Frontal cortex (tissue), 4 donors: ENCODE data around the gene MKRN2. TPM values are rescaled to one million over a fixed set of nuclear protein-coding genes. Genes with fewer than 3 reads are reported as not detected.

Experiments used
- DNase-seq, 2 donors: peaks; one replicate each; pipeline ENCODE4 v3.0.0; 2012; ENCODE audit warnings: low spot score in 2 of 2
- FAIRE-seq: peaks from 2 replicates; lab custom pipeline; 2012; peaks lifted over from hg19 to GRCh38; lab: Jason Lieb, UNC
- total RNA-seq: library from RNA; depleted of rRNA; stranded (reverse); fragments of >200 nt; gene quantifications from one replicate; pipeline ENCODE4 v1.2.3, GENCODE V29; 2014
- donor health status: control.
- donor health status: control.
- donor health status: control.

MKRN2 gene
- total RNA-seq, 1 donor from 2014 or later = 35.5 TPM

DNA sequence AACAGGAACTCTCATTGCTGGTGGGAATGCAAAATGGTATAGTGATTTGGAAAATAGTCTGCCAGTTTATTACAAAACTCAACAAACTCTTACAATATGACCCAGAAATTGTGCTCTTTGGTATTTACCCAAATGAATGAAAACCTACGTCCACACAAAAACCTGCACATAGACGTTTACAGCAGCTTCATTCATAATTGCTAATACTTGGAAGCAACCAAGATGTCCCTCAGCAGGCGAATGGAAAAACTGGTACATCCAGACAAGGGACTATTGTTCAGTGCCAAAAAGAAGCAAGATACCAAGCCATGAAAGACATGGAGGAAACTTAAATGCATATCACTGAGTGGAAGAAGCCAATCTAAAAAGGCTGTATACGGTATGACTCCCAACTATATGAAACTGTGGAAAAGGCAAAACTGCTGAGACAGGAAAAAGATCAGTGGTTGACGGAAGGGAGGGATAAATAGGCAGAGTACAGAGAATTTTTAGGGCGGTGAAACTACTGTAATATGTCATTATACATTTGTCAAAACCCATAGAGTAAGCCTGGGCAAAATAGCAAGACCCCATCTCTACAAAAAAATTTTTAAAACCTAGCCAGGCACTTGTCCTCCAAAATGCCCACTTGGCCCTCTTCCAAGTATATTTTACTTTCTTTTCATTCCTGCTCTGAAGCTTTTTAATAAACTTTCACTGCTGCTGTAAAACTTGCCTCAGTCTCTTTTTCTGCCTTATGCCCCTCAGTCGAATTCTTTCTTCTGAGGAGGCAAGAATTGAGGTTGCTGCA is 6.7 kb upstream of the MKRN2 start:
- FAIRE-seq (no peak), DNase-seq (no peak)

DNA sequence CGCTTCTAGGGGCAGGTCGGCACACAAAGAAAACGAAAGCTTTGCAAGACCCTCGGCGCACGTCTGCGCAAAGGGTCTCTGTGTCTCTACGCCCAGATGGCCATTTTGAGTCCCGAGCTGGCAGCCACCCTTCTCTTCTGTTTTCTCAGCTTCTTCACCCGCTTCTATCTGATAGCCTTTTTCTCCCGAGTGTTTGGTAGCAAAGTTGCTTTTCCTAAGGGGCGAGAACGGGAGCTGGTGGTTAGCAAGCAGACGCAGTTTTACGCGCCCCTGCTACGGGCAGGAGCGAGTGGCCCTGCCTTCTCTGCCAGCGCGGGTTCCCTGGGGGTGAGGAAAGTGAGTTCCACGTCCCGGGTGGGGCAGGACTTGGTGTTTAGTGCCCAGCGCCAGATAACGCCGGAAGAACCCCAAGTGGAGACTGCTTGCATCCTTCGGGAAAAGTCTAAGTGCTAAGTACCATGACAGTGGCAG is 2.9 kb upstream of the MKRN2 start:
- no peak for FAIRE-seq
- no peak for DNase-seq

DNA sequence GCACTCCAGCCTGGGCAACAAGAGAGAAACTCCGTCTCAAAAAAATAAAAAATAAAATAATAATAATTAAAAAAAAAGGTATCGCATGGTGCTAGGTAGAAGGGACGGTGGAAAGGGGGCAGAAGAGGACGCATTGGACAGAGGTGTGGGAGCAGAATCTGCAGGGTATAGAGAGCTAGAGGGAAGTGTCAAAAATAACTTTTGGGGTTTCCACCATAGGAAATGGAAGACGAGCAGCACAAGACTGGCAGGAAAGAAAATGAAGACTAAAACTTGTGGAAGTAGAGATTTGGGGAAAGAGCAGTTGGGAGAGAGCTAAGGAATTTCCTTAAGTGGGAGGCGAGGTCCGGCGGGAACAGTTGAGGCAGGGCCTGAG is 585 bp upstream of the MKRN2 start:
- no peak for DNase-seq
- FAIRE-seq = no peak

DNA sequence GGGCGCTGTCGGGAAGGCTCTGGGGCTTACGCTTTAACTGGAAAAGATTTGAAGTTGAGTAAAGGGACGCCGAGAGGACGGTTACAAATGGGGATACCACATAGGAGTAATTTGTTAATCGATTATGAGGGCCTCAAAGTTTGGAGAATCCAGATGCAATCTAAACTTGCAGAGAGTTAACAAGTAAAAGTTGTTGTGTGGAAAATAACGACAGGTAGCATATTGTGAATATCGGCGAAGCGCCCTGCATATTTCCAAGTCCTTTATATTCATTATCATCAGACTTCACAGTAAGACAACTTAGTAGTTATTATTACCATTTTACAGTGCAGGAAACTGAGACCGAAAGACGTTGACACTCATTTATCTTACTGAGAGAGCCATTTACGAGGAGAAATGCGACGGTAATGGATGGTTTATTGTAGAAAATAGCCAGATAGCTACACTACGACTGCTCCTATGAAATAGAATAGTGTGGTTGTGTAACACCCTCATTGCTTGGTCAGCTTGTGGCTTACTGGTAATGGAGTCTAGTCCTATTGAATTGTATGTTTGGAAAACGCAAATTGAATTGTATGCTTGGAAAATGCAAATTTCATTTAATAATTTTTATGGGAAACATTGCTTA is 700 bp downstream of the MKRN2 start:
- no peak for DNase-seq
- FAIRE-seq = no peak

DNA sequence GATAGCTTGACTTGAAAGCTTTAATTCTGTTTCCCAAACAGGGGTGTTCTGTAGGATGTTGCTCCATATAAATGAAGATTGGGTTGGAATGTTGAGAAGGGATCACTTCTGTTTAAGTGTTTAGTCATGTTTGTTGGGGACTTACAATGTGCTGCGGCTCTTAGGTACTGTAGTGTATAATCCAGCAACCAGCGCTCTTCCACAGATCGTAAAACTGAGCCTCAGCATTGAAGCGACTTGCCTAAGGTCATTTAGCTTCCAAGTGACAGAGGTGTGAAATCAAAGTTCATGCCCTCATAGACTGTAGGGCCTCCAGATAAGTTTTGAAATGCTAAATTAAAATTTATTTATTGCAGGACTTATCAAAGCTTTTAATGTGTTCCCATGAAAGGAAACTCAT is 1.8 kb downstream of the MKRN2 start:
- no peak for DNase-seq
- FAIRE-seq = no peak

DNA sequence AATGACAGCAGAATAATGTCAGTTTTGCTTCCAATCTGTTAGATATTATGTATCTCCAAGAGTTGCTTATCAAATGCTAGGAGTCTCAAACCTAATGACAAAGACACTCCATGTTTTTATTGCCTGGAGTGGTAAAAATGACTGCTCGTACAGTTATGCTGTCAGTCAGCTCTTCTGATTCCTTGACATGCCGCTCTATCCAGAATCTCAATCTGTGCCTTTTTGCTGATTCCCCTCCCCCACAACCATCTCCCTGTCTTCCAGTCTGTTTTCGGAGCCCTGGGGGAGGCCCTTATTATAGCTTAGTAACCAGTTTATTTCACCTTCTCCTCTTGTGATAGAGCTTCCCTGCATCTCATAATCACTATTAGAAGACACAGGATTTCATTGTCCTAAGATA is 2.6 kb downstream of the MKRN2 start:
- FAIRE-seq = no peak
- DNase-seq = no peak

DNA sequence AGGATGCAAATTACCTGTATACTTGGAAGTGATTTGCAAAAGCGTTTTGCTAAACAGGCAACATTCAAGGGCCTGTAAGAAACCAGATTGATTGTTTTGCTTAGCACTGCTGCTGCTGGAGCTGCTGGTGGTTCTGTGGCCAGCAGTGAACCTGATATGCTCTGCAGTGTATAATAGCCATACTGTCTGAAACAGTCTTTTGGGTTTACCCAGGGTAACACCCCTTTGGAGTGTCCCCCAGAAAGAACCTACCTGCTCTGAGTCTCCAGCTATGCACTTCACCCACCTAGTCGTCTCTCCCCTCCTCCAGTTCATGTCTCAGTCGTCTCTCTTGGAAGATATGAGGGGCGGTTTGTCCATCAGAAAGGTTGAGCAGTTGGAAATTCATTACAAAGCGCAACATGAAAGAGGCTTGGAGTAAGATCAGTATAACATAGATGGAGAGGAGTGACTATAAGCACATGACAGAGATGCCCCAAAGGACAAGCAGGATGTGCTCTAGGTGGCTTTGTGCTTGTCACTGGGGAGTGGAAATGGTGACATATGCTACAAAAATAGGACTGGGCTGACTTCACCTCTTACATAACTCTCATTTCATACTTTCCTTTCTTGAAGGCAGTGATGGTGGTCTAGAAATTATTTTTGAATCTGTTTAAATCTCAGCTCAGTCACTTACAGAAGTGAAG is 3.8 kb downstream of the MKRN2 start:
- FAIRE-seq = no peak
- no peak for DNase-seq

DNA sequence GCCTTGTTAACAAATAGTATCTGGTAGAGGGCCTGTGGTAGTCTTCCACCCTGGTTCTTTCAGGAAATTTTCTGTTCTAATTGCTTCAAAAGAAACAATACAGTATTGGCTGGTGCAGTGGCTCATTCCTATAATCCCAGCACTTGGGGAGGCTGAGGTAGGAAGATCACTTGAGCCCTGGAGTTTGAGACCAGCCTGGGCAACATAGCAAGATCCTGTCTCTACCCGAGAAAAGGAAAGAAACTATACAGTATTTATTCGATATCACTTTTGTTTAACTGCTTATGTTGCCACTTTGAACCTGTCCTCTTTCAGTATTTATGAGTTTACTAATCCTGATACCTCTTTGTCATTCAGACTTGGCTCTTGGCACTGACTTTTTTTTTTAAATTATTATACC is 4.5 kb downstream of the MKRN2 start:
- FAIRE-seq (no peak), DNase-seq (no peak)

DNA sequence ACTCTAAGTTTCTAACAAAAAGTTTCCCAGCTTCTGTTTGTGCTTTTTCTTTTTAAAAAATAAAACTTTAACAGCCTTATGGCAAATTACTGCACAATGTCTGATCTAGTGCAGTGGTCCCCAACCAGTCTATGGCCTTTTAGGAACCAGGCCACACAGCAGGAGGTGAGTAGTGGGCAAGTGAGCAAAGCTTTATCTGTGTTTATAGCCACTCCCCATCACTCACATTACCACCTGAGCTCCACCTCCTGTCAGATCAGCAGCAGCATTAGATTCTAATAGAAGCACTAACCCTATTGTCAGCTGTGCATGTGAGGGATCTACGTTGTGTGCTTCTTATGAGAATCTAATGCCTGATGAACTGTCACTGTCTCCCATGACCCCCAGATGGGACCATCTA is 5.6 kb downstream of the MKRN2 start:
- no peak for FAIRE-seq
- DNase-seq = no peak

DNA sequence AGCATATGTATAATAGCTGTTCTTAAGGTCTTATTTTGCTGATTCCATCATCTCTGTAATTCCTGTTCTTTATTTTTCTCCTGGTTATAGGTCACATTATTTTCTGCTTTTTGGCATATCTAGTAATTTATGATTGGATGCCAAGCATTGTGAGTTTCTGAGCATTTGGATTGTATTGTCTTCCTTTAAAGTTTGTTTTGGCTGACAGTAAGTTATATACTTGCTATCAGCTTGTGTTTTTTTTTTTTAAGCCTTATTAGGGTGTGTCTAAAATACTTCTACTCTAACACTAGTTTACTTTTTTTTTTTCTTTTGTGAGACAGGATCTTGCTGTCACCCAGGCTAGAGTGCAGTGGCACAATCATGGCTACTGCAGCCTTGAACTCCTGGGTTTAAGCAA is 10.1 kb downstream of the MKRN2 start:
- no peak for FAIRE-seq
- DNase-seq = no peak

DNA sequence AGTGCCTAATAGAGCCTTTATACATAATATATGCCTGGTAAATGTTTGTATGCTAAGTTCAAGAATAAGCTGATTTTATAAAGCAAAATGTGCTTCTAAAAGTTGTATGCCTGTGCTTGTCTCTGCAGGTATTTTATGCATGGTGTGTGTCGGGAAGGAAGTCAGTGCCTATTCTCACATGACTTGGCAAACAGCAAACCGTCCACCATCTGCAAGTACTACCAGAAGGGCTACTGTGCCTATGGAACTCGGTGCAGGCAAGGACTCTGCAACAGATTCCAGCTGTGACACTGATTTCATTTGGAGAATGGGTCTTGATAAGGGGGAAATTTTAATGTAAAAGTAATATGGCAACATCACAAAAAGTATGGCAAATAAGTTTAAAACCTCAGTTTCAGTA is 11.9 kb downstream of the MKRN2 start:
- FAIRE-seq (no peak), DNase-seq (no peak)

DNA sequence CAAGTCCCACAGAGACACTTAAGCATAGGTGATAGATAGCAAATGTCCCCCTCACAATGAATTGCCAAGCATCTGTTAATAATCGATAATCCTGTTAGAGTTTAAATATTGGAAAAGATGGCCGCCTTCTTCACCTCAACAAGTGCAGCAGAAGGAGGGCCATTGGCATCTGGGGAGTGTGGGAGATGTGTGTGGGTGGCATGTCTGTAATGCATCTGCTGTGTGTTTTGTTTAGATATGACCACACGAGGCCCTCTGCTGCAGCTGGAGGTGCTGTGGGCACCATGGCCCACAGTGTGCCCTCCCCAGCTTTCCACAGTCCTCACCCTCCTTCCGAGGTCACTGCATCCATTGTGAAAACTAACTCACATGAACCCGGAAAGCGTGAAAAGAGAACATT is 12.9 kb downstream of the MKRN2 start:
- DNase-seq = no peak

DNA sequence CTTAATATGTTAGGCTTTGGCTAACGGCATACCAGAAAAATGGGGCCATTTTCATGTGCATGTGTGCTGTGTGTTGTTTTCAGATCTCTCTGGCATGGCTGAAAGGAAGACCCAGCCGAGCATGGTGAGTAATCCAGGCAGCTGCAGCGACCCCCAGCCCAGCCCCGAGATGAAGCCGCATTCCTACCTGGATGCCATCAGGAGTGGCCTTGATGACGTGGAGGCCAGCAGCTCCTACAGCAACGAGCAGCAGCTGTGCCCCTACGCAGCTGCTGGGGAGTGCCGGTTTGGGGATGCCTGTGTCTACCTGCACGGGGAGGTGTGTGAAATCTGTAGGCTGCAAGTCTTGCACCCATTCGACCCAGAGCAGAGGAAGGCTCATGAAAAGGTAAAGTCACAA is 15.1 kb downstream of the MKRN2 start:
- no peak for FAIRE-seq
- DNase-seq = no peak

More for the DNA sequence above, 12.9 kb downstream of the MKRN2 start:
- FAIRE-seq = no peak

DNA sequence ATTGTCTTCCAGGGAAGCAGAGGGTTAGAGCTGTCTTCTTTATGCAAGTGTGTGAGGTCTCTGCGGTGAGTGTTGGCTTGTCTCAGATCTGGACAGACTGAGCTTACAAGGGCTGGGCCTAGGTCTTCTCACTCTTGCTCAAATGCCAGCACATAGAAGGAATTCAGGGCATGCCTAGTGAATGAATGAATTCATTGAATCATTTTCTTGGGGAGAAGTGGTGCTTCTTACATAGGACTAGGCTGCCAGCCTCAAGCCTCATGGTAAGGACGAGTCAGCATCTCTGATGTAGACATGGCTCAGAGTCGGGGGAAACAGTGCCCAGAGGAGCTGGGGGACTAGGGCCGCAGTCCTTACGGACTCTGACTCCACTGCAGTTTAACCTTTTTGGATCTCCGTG is 17.2 kb downstream of the MKRN2 start:
- no peak for FAIRE-seq
- DNase-seq = no peak

DNA sequence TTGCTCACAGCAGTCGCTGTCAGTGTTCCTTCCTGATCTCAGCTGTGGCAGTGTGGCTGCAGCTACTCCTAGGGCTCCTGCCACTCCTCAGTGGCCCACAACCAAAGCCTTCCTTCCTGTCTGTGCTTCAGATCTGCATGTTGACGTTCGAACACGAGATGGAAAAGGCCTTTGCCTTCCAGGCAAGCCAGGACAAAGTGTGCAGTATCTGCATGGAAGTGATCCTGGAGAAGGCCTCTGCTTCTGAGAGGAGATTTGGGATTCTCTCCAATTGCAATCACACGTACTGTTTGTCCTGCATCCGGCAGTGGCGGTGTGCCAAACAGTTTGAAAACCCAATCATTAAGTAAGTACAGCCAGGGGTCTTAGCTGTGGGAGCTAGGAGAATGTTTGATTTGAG is 17.8 kb downstream of the MKRN2 start:
- FAIRE-seq (no peak), DNase-seq (no peak)

DNA sequence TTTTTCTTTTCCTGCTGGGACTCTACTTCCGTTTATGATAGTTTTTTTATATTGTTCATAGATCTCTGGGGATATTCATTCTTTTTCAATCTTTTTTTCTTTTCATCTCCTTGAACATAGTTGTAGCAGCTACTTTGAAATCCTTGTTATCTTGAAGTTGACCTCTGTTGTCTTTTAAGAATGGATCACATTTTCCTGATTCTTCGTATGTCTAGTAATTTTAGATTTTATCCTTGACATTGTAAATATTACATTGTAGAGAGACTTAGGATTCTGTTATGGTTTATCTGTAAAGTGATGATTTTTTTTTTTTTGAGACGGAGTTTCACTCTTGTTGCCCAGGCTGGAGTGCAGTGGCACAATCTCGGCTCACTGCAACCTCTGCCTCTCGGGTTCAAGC is 20.5 kb downstream of the MKRN2 start:
- DNase-seq (no peak), FAIRE-seq (no peak)

DNA sequence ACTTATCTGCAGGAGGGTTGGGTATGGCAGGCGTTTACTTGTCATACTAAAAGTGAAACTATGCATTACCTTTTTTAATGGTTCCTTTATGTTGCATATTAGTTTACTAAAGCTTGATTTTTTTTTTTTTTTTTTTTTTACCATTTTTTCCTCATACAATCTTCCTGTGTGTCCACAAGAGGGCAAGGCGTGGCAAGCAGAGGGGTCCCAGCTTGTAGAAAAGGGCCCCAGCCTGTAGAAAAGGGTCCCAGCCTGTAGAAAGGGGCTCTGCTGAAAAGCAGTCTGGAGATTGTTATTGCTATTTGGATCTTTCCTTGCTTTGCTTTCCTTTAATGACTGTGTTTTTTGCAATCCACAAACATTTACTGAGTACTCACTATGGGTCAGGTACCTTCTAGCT is 21.9 kb downstream of the MKRN2 start:
- DNase-seq (no peak), FAIRE-seq (no peak)

DNA sequence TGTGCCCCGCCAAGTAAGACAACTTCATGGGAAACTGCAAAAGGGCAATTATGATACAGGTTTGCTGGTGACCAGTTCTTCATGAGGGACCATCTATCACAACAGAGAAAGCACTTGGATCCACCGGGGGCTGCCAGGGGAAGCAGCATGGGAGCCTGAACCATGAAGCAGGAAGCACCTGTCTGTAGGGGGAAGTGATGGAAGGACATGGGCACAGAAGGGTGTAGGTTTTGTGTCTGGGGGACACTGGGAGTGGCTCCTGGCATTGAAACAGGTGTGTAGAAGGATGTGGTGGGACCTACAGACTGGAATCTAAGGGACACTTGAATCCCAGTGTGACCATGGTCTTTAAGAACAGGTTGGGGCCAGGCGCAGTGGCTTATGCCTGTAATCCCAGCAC is 22.6 kb downstream of the MKRN2 start:
- DNase-seq = no peak
- FAIRE-seq = no peak

DNA sequence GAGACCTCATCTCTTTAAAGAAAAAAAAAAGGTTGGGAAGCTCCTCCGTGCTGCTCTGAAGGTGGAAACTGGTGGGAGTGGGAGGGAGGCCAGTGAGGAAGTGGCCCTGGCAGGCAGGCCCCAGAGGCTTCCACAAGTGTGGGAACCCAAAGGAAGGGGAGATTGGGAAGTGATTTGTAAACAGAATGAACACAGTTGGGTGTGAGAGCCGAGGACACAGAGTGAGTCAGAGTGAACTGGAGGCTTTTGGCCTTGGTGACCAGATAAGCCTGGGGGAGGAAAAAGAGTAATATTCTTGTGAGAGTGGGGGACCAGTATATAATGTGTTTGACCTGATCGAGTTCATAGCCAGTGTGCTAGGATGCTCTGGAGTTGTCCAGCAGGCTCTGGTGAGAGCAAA is 23.0 kb downstream of the MKRN2 start:
- FAIRE-seq (no peak), DNase-seq (no peak)

DNA sequence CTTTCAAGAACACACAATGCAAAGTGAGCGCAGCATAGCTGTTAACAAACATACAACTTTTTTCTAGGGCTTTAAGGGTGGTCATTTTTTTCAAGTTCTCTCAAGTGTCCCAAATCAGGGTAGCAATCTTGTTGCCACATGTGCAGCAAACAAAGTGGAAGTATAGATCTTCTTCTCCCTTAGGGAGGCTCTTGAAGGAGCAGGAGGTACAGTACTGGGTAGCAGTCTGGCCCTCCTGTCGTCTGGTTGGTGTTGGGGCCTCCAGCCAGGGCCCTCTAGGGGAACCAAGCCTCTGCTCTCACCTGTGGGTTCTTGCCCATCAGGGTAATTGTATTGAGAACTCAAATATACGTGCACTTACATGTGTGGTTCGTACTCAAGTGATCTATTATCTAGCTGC is 25.8 kb downstream of the MKRN2 start:
- DNase-seq = no peak
- FAIRE-seq = no peak

DNA sequence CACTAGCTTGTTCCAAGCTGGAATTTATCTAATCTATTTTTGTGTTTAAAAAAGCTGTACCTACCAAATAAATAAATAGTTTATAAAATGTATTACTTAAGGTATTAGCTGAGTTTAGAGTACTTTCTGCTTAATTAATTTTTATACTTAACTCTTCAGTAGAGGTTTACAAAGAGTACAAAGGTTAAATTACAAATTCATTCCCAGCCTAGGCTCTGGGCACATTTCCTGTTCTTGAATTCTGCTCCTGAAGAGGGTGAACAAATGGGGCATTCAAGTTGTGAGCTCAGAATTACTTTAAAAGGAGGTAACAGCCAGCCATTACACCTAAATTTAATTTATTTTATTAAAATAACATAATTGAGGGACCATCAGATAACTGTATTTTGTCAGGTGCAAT is 26.4 kb downstream of the MKRN2 start:
- DNase-seq = no peak

More for the DNA sequence above, 26.4 kb downstream of the MKRN2 start:
- FAIRE-seq = no peak
